SK-N-SH (cell line): ENCODE results near the gene PDPK1.
"Not testable (repeated sequence)": the region's sequence is repeated elsewhere in the genome, so short reads cannot be mapped to it uniquely, and the experiment has no call there.

ENCODE experiments used
- CTCF ChIP-seq: fragments of 200-600 bp; sonication (generic); IDR thresholded peaks from 2 replicates; pipeline ENCODE4 v1.6.1; 2017; ENCODE audit warnings: antibody characterized with exemption, mild to moderate bottlenecking, moderate library complexity
- EZH2phosphoT487 ChIP-seq: fragments of 200-600 bp; sonication (generic); IDR thresholded peaks from 2 replicates; pipeline ENCODE4 v1.6.1; 2017; ENCODE audit warnings: low read depth, mixed run types, mild to moderate bottlenecking, antibody characterized with exemption, moderate library complexity, borderline replicate concordance
- FOXM1 ChIP-seq: IDR thresholded peaks from 2 replicates; pipeline ENCODE4 v1.4.0; 2012; ENCODE audit warnings: low read depth, mild to moderate bottlenecking
- MAX ChIP-seq: IDR thresholded peaks from 2 replicates; pipeline ENCODE4 v1.4.0; 2012; ENCODE audit warnings: low read depth
- RAD21 ChIP-seq: IDR thresholded peaks from 2 replicates; pipeline ENCODE4 v1.6.1; 2012; ENCODE audit warnings: mild to moderate bottlenecking, low read length
- REST ChIP-seq: IDR thresholded peaks from 2 replicates; pipeline ENCODE4 v1.6.1; 2012; ENCODE audit warnings: mild to moderate bottlenecking, low read depth, low read length, moderate library complexity
- TCF12 ChIP-seq: IDR thresholded peaks from 2 replicates; pipeline ENCODE4 v1.4.0; 2012

- not testable (repeated sequence) for TF ChIP-seq RAD21, REST, CTCF, EZH2phosphoT487, MAX, FOXM1, TCF12
These were observed 3.6 kb downstream of the PDPK1 start for GRCh38 chr16:2541409-2541808.
